Activated naive CD8-positive, alpha-beta T cell (primary cell): Measurements from ENCODE around the gene HDAC10.
A peak's percentile ranks its signal among the peaks of the same experiment; 100 is the strongest.

ENCODE experiments used
- H3K27ac Mint-ChIP-seq: one replicate; pipeline ENCODE4 v1.8.0; 2021; ENCODE audit warnings: mixed read lengths
- H3K27me3 Mint-ChIP-seq: one replicate; pipeline ENCODE4 v1.8.0; 2021; ENCODE audit warnings: mixed read lengths
- H3K36me3 Mint-ChIP-seq: one replicate; pipeline ENCODE4 v1.8.0; 2021; ENCODE audit warnings: mixed read lengths
- H3K4me1 Mint-ChIP-seq: one replicate; pipeline ENCODE4 v1.8.0; 2021; ENCODE audit warnings: low read depth, mixed read lengths
- H3K4me3 Mint-ChIP-seq: one replicate; pipeline ENCODE4 v1.8.0; 2021; ENCODE audit warnings: mild to moderate bottlenecking, mixed read lengths
- H3K9me3 Mint-ChIP-seq: one replicate; pipeline ENCODE4 v1.8.0; 2021; ENCODE audit warnings: low read depth, mixed read lengths

HDAC10 gene

DNA sequence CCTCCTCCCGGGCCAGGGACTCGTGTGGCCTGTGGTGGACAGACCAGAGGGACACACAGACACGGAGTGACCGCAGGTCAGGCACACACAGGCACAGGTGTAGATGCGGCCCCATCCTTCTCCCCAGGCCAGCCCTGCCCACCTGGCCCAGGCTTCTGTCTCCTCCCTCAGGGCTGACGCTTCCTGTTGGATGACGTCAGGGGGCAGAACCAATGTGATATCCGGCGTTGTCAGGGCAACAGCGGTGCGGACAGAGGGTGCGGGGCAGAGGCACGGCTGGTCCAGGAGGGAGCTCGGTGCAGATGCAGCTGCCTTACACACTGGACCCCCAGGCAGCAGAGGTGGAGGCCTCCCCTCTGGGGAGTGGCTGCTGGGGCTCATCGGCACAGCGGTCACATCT, 3.3 kb downstream of the HDAC10 start:
- Mint-ChIP-seq H3K27me3 (no peaks in the 10 kb centered on the region), H3K4me1 (peaks cover 9% of the 10 kb centered on the region), H3K4me3 (no peak overlapping the region), H3K9me3 (no peaks in the 10 kb centered on the region), H3K36me3 (peaks cover 2% of the 10 kb centered on the region), H3K27ac (no peak overlapping the region)

DNA sequence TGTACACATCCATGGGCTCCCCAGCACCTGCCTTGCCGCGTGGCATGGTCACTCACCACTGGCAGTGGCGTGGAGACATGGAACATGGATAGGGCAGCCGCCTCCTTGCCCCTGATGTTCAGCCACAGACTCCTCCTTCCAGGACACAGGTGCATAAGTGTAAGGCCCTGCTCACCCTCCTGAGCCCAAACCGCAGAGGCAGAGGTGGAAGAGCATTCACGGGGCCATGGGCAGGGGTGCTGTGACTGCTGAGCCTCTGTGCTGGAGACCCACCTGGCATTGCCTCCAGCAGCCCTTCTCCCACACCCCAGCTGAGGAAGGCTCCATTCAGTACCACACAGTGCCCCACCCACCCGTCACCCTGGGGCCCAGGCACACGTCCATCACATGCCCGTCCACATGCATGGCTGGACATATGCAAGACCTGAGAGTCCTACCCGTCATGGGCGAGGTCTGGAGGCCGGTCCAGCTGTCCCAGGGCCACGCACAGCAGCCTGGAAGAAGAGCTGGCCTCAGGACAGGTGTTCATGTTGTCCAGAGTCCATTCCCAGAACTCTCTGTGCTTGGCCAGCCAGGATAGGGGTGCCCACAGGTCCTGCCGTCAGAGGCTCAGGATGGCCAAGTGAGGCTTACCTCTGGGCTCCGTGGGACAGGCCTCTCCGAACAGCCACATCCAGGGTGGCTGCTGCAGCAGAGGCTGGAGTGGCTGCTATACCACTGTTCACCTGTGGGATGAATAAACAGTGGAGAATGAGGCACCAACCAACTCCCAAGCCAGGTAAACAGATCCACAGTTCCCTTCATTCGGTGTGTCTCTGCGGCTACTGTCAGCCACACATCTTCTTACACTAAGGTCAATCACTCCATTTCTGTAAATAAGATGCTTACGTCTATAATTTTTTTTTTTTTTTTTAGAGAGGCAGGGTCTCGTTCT, 4.6 kb downstream of the HDAC10 start:
- Mint-ChIP-seq H3K4me1 (peaks cover 20% of the 10 kb centered on the region), H3K4me3 (peak overlapping the region; percentile 53), H3K9me3 (no peaks in the 10 kb centered on the region), H3K36me3 (peaks cover 2% of the 10 kb centered on the region), H3K27me3 (no peaks in the 10 kb centered on the region), H3K27ac (peak overlapping the region; percentile 34)

- Mint-ChIP-seq H3K36me3 (peaks cover 4% of the 10 kb centered on the region), H3K4me1 (peaks cover 26% of the 10 kb centered on the region), H3K27ac (peak overlapping the region; percentile 100), H3K4me3 (peak overlapping the region; percentile 100), H3K9me3 (no peaks in the 10 kb centered on the region), H3K27me3 (no peaks in the 10 kb centered on the region)
These were observed 5.6 kb downstream of the HDAC10 start for GRCh38 chr22:50245214-50246072.

- H3K9me3 Mint-ChIP-seq = no peaks in the 10 kb centered on the region
- H3K36me3 Mint-ChIP-seq = peaks cover 4% of the 10 kb centered on the region
- peak within 1 kb of the TSS; percentile 100 for H3K27ac Mint-ChIP-seq
- H3K4me1 Mint-ChIP-seq = peaks cover 24% of the 10 kb centered on the region
- H3K4me3 Mint-ChIP-seq = peak within 1 kb of the TSS; percentile 100
- no peaks in the 10 kb centered on the region for H3K27me3 Mint-ChIP-seq
These were observed 6.4 kb downstream of the HDAC10 start, which contains the start of gene TUBGCP6 for GRCh38 chr22:50244420-50245213. TSS of gene TUBGCP6 (minus strand) at chr22:50245023. CDS start at chr22:50244459, 564 bp downstream.

DNA sequence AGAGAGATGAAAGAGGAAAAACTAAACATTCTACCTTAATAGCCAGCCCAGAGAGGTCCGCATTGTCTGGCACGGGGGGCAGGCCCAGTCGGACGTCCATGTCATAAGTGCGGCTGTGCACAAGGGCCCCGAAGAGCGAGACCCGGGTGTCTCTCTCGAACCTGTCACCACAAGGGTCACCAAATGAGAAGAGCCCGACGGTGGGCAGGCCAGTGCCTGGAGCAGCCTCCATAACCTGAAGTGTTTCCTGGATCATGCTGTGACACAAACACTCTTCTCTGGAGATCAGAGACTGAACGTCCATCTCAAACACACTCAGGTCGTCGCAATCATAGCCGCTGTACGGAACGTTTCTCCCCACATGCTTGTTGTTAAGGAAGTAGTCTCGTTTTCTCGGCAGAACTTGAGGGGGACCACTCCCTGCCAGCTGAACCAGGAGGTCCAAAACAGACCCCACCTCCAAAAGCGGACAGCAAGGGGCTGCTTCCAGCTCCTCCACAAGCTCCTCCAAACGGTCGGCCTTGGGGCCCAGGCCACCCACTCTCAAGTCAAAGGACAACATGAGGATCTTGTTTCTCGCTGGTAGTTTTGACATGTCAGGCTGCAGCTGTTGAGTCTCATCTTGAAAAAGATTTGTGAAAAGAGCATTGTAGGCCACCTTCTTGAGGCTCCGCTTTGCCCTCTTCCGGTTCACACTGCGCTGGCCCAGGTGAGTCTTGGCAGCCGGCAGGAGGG, 7.2 kb downstream of the HDAC10 start:
- H3K36me3 Mint-ChIP-seq = peaks cover 4% of the 10 kb centered on the region
- H3K9me3 Mint-ChIP-seq = no peaks in the 10 kb centered on the region
- H3K4me3 Mint-ChIP-seq = peak overlapping the region; percentile 100
- H3K4me1 Mint-ChIP-seq = peaks cover 24% of the 10 kb centered on the region
- no peaks in the 10 kb centered on the region for H3K27me3 Mint-ChIP-seq
- H3K27ac Mint-ChIP-seq = peak overlapping the region; percentile 100

- Mint-ChIP-seq H3K4me1 (peaks cover 29% of the 10 kb centered on the region), H3K27me3 (no peaks in the 10 kb centered on the region), H3K36me3 (peaks cover 4% of the 10 kb centered on the region), H3K4me3 (peak overlapping the region; percentile 100), H3K27ac (peak overlapping the region; percentile 55), H3K9me3 (no peaks in the 10 kb centered on the region)
These were observed 8.6 kb downstream of the HDAC10 start for GRCh38 chr22:50242406-50242949.

DNA sequence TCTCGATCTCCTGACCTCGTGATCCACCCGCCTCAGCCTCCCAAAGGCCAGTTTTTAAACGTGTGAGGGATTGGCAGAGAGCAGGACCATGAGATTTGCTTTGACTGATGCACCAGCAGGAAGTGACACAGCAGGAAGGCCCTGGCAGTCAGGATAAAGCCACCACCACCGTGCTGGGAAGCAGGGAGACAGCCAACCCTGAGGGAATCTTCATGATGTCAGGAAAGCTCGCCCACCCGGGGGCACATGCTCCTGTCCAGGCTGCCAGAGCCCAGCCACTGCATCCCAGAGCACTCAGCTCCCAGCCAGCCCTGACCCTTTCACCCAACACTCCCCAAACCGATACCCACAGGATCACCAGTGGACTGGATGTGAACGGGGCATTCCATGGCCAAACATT, 12.3 kb downstream of the HDAC10 start:
- peaks cover 29% of the 10 kb centered on the region for H3K4me1 Mint-ChIP-seq
- no peak overlapping the region for H3K27ac Mint-ChIP-seq
- H3K9me3 Mint-ChIP-seq = no peaks in the 10 kb centered on the region
- H3K27me3 Mint-ChIP-seq = no peaks in the 10 kb centered on the region
- H3K36me3 Mint-ChIP-seq = peaks cover 4% of the 10 kb centered on the region
- H3K4me3 Mint-ChIP-seq = no peak overlapping the region

GRCh38 chr22:50236731-50237409, 14.2 kb downstream of the HDAC10 start:
- Mint-ChIP-seq H3K4me3 (no peak overlapping the region), H3K36me3 (peaks cover 4% of the 10 kb centered on the region), H3K27me3 (no peaks in the 10 kb centered on the region), H3K9me3 (no peaks in the 10 kb centered on the region), H3K4me1 (peaks cover 23% of the 10 kb centered on the region), H3K27ac (no peak overlapping the region)

GRCh38 chr22:50233223-50233622, 17.8 kb downstream of the HDAC10 start:
- Mint-ChIP-seq H3K36me3 (peaks cover 2% of the 10 kb centered on the region), H3K27me3 (no peaks in the 10 kb centered on the region), H3K27ac (no peak overlapping the region), H3K4me1 (peaks cover 12% of the 10 kb centered on the region), H3K9me3 (no peaks in the 10 kb centered on the region), H3K4me3 (no peak overlapping the region)

DNA sequence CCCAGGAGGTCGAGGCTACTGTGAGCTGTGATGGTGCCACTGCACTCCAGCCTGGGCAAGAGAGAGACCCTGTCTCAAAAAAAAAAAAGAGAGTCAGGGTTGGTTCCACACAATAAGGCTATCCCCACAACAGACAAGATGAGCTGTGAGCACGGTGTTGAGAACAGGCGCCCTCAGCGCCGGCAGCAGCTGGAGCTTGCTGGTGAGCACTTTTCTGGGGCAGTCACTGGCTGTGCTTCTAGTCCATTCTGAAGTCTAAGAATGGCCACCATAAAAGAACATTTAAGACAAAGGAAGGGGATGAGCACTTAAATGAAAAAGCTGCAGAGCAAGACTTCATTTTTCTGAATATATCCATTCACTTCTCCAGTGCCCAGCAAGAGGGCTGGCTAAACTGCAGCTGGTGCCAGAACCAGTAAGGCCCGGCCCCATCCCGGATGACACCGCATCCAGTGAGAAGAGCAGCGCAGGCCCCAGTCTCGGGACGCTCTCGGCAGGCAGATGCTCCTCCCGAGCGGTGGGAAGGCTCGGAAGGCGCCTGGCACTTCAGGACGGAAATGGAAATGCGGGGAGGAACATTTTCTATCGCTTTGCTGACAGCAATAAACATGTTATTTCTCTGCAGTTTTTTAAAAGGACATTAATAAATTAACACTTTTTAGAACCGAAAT, 18.4 kb downstream of the HDAC10 start:
- peaks cover 2% of the 10 kb centered on the region for H3K36me3 Mint-ChIP-seq
- H3K9me3 Mint-ChIP-seq = no peaks in the 10 kb centered on the region
- H3K27ac Mint-ChIP-seq = no peak overlapping the region
- no peak overlapping the region for H3K4me3 Mint-ChIP-seq
- H3K27me3 Mint-ChIP-seq = no peaks in the 10 kb centered on the region
- H3K4me1 Mint-ChIP-seq = peaks cover 9% of the 10 kb centered on the region

- Mint-ChIP-seq H3K36me3 (no peaks in the 10 kb centered on the region), H3K4me3 (no peak overlapping the region), H3K27ac (no peak overlapping the region)
These were observed 21.7 kb downstream of the HDAC10 start for GRCh38 chr22:50229370-50229769.

DNA sequence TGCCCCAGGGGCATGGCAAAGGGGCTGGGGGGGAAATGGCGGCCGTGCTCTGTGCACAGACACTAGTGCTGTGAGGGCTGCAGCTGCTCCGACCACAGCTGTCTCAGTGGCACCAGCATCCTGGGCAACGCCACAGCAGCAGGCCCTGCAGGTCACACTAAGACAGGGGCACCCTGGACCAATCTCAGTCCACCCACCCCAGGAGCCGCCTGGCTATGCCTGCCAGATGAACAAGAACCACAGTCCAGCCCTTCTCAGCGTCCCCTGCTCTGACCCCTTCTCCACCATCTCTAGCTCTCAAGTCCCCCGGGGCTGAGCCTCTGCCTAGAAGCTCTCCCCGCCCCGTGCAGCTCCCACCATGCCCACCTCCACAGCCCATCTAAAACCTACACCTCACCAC, 22.7 kb downstream of the HDAC10 start:
- Mint-ChIP-seq H3K27me3 (no peaks in the 10 kb centered on the region), H3K4me3 (no peak overlapping the region), H3K9me3 (no peaks in the 10 kb centered on the region), H3K4me1 (peaks cover 3% of the 10 kb centered on the region), H3K27ac (no peak overlapping the region), H3K36me3 (no peaks in the 10 kb centered on the region)

More at GRCh38 chr22:50229370-50229769, 21.7 kb downstream of the HDAC10 start:
- no peaks in the 10 kb centered on the region for H3K9me3 Mint-ChIP-seq
- H3K27me3 Mint-ChIP-seq = no peaks in the 10 kb centered on the region
- H3K4me1 Mint-ChIP-seq = peaks cover 3% of the 10 kb centered on the region
